ENCODE measurements around the gene ALS2CL. TPM values are rescaled to one million over a fixed set of nuclear protein-coding genes. Genes with fewer than 3 reads are reported as not detected.

Gene ALS2CL
- total RNA-seq, 6 experiments from 2014 or later, result 1.7 to 3.9 (median 2.4) TPM

DNA sequence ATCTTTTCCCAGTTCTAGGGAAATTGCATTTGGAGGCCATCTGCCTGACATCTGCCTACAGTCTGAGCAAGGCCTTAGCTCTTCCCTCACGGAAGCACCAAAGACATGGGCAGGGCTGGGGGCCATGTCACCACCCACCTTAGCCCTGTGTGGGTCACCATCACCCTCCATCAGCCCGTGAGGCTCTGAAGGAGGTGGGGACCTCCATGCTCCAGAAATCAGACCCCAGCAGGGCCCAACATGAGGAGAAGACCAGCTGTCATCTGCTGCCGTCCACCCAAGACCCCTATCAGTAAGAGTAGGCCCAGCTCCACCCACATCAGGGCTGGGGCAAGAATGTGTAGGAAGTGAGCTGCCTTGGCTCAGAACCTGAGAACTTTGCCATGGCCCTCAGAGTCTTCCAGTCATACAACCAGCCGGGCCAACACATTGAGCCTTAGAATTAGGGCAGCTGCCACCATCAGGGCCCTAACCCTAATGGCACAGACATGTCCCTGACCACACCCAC, 9.6 kb upstream of the ALS2CL start:
- no peaks in the 10 kb centered on the region for H3K36me3 Mint-ChIP-seq (ENCODE audit: low read depth)
- no peak overlapping the region for H3K27ac Mint-ChIP-seq
- DNase-seq, result no peak
- H3K9me3 Mint-ChIP-seq, result no peaks in the 10 kb centered on the region
- H3K27me3 Mint-ChIP-seq (ENCODE audit: insufficient read depth), result peaks cover 32% of the 10 kb centered on the region
- TF ChIP-seq, protein P1, sequence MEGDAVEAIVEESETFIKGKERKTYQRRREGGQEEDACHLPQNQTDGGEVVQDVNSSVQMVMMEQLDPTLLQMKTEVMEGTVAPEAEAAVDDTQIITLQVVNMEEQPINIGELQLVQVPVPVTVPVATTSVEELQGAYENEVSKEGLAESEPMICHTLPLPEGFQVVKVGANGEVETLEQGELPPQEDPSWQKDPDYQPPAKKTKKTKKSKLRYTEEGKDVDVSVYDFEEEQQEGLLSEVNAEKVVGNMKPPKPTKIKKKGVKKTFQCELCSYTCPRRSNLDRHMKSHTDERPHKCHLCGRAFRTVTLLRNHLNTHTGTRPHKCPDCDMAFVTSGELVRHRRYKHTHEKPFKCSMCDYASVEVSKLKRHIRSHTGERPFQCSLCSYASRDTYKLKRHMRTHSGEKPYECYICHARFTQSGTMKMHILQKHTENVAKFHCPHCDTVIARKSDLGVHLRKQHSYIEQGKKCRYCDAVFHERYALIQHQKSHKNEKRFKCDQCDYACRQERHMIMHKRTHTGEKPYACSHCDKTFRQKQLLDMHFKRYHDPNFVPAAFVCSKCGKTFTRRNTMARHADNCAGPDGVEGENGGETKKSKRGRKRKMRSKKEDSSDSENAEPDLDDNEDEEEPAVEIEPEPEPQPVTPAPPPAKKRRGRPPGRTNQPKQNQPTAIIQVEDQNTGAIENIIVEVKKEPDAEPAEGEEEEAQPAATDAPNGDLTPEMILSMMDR (IDR thresholded peaks at IDR 0.05), result no peak
- H3K4me3 Mint-ChIP-seq, result no peak overlapping the region
- H3K4me1 Mint-ChIP-seq (ENCODE audit: low read depth), result peaks cover 11% of the 10 kb centered on the region

DNA sequence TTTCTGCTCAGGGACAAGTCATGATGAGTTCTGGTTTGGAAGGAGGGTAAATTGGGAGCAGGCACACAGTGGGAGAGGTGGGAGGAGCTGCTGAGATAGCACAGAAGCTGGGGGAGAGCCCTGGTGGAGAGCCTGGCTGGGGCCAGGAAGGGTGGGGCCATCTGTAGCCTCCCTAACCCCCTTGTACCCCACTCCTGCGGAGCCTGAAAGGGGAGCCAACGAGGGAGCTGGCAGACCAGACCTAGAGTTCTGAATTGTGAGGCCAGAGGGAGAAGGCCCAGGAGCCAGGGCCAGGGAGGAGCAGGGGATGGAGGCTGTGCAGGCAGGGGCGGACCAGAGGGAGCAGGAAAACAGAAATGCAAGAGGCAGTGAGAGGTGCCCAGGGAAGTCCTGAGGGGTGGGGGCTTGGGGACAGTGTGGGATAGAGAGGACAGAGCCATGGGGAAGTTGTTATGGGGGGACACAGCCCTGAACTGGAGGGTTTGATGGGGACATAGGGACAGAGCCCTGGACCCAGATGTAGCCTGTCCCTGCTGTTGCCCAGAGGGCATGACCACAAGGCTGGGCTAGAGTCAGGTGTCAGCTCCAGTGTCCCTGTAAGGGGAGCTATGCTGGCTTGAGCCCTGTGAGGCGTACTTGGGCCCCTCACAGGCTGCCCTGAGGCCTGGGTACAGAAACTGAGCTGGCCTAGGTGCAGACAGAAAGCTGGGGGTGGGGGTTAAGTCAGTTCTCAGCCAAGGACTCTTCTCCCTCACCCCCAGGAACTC, 8.9 kb upstream of the ALS2CL start:
- Mint-ChIP-seq H3K36me3 (ENCODE audit: low read depth) (no peaks in the 10 kb centered on the region), H3K4me1 (ENCODE audit: low read depth) (peaks cover 11% of the 10 kb centered on the region), H3K4me3 (no peak overlapping the region), H3K27ac (no peak overlapping the region), H3K9me3 (no peaks in the 10 kb centered on the region), H3K27me3 (ENCODE audit: insufficient read depth) (peaks cover 29% of the 10 kb centered on the region)
- DNase-seq, result no peak
- TF ChIP-seq, protein P1 (IDR thresholded peaks at IDR 0.05), result no peak

DNA sequence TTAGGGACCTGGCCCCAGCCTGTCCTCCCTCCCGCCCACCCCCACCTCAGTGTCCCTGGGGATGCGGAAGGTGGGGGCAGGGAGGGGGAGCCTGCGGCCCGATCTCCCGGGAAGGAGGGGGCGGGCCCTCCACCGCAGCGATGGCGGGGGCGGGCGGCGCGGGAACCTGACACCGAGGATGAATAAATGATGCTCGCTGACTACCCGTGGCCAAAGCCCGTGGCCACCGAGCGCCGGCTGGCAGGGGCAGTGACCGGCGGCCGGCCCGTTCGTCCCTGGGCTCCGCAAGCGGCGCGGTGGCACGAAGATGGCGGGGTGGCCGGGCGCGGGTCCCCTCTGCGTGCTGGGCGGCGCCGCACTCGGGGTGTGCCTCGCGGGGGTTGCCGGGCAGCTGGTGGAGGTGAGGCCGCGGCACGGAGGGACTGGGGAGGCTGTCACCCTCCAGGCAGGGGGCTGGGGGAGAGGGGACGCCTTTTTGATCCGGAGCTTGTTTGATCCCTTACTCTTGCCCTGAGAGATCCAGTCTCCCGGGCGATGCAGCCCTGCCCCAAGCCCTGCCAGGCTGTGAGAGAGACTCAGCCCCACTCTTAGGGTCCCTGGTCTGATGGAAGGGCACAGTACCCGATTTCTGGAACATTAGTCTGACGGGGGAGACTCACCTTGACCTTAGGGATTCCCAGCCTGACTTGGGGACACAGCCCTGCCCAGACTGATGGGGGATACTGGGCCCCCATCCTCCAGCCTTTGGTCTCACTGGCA, 7.9 kb upstream of the ALS2CL start, which contains the start of gene TMIE:
Gene TMIE (plus strand): TSS at position 212 of the 759 bp plus-strand sequence. CDS start 96 bp downstream, at position 308.
- Mint-ChIP-seq H3K4me3 (no peak within 1 kb of the TSS), H3K9me3 (no peaks in the 10 kb centered on the region), H3K27me3 (ENCODE audit: insufficient read depth) (peaks cover 27% of the 10 kb centered on the region), H3K36me3 (ENCODE audit: low read depth) (no peaks in the 10 kb centered on the region), H3K4me1 (ENCODE audit: low read depth) (peaks cover 13% of the 10 kb centered on the region), H3K27ac (no peak within 1 kb of the TSS)
- DNase-seq, result no peak
- TF ChIP-seq, protein P1 (IDR thresholded peaks at IDR 0.05), result no peak

DNA sequence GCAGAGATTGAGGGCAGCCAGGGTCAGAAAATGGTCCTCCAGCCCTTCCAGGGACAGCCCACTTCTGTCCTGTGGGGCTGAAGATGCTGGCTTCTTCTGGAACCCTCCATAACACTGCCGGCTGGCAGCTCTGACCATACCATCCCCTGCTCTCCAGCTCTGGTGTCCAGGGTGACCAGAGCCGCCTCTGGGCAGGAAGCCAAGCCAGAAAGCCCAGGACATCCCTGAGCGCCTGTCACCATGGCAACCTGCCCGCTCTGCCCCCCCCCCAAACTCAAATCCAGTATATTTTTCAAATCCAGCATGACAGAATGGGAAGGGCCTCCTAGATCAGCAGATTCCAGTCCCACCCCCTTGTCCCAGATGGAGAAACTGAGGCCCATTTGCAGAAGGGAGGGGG, 7.3 kb upstream of the ALS2CL start:
- Mint-ChIP-seq H3K27ac (no peak overlapping the region), H3K4me1 (ENCODE audit: low read depth) (peaks cover 11% of the 10 kb centered on the region), H3K9me3 (no peaks in the 10 kb centered on the region), H3K27me3 (ENCODE audit: insufficient read depth) (peaks cover 26% of the 10 kb centered on the region), H3K4me3 (no peak overlapping the region), H3K36me3 (ENCODE audit: low read depth) (no peaks in the 10 kb centered on the region)
- TF ChIP-seq, protein P1 (IDR thresholded peaks at IDR 0.05), result no peak
- DNase-seq, result no peak

DNA sequence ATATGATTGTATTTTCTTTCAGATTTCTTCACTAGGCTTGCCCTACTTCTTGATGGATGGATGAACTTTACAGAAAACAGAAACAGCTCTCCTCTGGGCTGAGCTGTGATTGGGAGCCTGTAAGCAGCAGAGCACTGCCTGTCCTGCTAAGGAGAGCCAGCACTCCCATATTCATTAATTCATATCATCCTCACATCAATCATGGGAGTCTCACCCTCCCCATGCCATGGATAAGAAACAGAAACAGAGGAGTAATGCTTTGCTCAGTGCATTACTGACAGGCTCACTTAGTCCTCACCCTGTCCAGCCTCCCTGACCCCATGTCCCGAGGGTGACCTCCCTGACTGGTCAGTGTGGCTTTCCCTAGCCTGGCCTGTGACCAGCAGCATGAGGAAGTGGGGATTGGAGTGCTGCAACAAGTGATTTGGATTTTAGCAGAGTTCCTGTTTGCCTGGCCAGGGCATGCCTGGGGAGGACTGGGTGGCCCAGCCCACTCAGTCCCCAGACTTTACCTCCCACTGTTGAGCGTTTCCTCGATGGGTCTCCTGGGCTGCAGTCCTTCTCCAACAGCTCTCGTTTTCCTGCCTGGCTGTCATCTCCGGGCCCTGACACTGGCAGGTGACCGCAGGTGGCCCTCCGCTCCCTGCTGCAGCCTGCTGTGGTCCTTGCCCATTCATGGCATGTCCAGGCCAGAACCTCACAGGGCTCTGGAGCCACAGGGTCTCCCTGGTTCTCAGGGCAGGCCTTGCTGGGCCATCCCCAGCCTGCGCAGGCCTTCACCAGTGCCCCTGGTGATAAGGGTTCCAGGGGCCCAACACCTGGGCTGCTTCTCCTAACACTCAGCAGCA, 6.4 kb upstream of the ALS2CL start:
- no peak for DNase-seq
- Mint-ChIP-seq H3K27ac (no peak overlapping the region), H3K4me3 (no peak overlapping the region)

More for the DNA sequence above, 6.4 kb upstream of the ALS2CL start:
- TF ChIP-seq, protein P1 (IDR thresholded peaks at IDR 0.05), result no peak
- Mint-ChIP-seq H3K27me3 (ENCODE audit: insufficient read depth) (peaks cover 24% of the 10 kb centered on the region), H3K4me1 (ENCODE audit: low read depth) (peaks cover 9% of the 10 kb centered on the region; the same call in 1 of the 2 replicates), H3K9me3 (no peaks in the 10 kb centered on the region), H3K36me3 (ENCODE audit: low read depth) (no peaks in the 10 kb centered on the region)

Data from HFFc6 (cell line).